ENCODE measurements around the gene MTNR1B.

- no peak for TF ChIP-seq CTCF (IDR thresholded peaks at IDR 0.05)
- TF ChIP-seq POLR2A (IDR thresholded peaks at IDR 0.05): no peak
- no peak for TF ChIP-seq EP300 (IDR thresholded peaks at IDR 0.05)
- no peak for TF ChIP-seq POLR2AphosphoS5 (IDR thresholded peaks at IDR 0.05)
These were observed 32.4 kb downstream of the MTNR1B start for GRCh38 chr11:93001806-93002205.

Measured in upper lobe of left lung (tissue), 4 donors.